HG02798 (cell line): ENCODE data around the gene CYB561.

Source experiments
- ATAC-seq: cut with Tn5 transposase; IDR thresholded peaks from one replicate; pipeline ENCODE4 v1.9.1; 2021; ENCODE audit warnings: mild to moderate bottlenecking; ENCODE audit not compliant: unreplicated experiment, poor library complexity

CYB561 gene, protein sequence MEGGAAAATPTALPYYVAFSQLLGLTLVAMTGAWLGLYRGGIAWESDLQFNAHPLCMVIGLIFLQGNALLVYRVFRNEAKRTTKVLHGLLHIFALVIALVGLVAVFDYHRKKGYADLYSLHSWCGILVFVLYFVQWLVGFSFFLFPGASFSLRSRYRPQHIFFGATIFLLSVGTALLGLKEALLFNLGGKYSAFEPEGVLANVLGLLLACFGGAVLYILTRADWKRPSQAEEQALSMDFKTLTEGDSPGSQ

DNA sequence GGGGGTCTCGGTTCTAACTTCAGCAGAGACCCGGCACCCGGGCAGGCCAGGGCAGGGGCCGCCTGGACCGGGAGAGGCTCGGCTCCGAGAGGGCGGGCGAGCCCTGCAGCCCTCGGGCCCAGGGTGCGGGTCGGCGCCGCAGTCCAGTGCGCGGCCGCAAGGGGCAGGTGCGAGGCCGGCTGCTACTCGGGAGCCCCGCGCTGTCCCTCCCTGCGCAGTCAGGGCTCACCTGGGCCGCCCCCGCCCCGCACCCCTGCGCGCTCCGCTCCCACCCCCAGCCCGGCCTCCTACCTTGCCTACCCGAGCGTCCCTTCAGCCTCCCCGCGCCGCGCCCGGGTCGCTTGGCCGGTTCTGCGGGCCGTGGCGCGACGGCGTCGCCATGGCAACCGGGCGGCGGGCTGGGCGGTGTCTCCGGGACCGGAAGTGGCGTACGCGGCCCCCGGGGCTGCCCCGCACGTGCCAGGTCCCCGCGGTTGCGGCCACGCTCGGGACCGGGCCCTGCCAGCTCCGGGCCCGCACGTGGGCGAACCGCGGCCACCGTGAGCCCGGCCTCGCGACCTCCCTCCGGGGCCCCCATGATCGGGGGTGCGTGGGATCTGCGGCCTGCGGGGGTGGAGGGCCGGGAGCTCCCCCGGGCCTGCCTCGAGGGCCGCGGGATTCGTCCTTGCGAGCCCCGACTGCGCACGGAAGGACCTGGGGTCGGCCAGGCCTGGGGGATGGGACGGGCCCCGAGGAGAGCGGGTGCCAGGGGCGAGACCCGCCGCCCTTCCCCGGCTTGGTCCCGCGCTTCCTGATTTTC lies at the start of gene CYB561:
Gene CYB561 (minus strand): TSS at position 353 of the 799 bp plus-strand sequence. CDS start 8,759 bp downstream, outside the sequence.
- peak; percentile 72 for ATAC-seq

DNA sequence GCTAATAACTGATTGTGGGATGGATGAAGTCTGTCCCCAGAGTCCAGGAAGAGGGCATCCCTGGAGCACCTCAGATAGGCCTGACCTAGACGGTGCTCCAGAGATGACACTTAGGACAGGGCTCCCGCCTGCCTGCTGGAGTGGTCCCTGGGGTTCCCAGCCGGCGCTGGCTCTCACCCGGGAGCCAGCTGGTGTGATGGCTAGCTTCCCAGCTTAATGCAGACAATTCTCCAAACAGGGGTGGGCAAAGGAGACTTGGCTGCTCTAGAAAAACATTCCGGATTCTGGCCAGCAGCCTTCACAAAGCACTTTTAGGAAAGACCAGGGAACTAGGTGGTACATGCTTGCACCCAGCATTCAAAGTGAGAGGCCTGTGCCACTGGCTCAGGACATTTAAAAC lies 49.4 kb upstream of the CYB561 start:
- no peak for ATAC-seq

DNA sequence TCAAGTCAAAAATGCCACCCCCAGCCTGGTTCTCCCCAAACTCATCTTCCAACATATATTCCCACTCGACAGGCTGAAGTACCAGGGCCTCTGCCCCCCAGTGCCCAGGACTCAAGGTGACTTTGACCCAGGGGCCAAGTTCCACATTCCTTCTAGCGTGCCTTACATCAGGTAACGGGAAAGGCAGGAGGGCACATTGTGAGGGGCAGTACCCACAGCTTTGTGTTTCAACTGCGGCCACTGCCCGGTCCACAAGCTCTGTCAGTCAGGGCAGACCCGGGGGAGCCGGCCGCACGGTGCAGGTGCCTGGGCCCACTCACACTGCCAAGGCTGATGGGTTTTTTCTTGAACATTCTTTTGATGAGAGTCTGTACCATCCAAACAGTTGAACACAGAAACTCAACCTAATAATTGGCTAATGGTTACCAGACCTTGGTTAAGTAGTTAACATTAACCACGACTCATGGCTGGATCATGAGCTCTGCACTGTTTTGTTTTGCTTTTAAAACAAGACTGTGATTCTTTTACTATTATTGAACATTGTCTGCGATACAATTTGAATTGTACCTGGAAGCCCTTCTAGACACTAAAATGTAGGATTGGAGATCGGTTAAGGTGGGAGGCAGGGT lies 48.3 kb upstream of the CYB561 start:
- ATAC-seq: no peak

DNA sequence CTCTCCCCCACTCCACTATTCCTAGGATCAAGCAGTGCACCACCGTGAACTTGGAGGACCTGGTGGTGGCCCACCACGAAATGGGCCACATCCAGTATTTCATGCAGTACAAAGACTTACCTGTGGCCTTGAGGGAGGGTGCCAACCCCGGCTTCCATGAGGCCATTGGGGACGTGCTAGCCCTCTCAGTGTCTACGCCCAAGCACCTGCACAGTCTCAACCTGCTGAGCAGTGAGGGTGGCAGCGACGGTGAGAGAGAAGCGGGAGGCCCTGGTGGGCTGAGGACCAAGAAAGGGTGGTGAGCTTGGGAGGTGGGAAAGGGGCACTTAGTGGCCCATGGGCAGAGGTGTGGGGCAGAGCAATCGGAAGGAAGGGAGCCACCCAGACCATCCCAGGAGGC lies 47.3 kb upstream of the CYB561 start:
- ATAC-seq: no peak

DNA sequence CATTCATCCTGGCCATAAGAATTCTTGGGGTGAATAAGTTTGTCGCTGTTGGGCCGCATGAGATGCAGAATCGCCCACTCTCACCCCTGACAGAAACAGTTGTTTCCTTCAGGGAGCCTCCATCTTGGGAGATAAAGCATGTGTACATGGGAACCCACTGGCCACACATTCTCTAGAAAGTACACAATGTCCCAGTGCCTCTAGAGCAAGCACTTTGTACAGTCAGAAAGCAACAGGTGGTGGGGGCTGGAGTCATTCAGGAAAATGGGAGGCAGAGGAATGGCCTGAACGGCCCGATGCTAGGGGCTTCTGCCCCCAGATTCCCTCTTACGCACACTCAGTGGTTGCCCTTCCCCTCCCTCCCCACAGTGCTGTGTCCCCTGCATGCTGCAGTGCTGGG lies 46.8 kb upstream of the CYB561 start:
- ATAC-seq: no peak

DNA sequence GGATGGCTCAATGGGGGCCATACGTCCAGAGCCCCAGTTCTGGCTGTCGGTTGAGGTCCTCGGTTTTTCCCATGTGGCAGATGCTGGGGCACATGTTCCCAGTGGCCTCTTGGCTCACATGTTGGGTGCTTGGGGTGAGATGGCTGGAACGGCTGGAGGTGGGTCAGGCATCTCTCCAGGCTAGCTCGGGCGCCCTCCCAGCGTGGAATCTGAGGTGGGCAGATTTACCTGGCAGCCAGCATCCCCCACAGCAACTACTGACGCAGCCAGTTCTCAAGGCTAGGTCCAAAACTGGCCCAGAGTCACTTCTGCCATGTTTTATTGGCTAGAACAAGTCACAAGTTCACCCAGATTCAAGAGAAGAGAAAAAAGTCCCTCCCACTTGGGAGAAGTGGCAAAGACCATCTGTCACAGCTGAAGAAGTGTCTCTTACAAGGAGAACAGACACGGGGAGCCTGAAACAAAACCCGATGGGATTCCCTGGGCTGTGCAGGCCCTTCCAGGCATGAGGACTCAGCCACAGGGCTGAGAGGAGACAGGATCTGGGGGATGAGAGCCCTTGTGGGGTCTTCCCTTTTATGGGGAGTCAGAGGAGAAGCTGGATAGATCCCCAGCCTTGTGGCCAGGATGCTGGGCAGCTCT lies 46.0 kb upstream of the CYB561 start:
- ATAC-seq: no peak

DNA sequence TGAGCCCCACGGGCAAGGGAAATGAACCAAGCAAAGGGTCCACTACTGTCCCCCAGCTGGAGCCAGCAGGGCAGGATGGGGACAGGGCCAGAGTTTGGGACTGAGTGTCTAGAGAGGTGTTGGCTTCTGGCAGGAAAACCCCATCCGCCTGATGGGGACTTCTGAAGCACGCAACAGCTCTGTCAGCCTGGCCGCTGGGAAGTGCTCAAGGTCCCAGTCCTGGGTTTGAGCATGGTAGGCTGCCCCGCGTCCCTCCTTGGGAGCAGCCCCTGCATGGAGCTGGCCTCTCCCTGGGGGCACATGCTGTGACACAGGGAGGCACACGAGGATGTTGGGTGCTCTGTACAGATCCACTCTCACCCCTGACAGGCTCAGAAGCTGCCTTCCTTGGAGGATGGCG lies 45.3 kb upstream of the CYB561 start:
- no peak for ATAC-seq

DNA sequence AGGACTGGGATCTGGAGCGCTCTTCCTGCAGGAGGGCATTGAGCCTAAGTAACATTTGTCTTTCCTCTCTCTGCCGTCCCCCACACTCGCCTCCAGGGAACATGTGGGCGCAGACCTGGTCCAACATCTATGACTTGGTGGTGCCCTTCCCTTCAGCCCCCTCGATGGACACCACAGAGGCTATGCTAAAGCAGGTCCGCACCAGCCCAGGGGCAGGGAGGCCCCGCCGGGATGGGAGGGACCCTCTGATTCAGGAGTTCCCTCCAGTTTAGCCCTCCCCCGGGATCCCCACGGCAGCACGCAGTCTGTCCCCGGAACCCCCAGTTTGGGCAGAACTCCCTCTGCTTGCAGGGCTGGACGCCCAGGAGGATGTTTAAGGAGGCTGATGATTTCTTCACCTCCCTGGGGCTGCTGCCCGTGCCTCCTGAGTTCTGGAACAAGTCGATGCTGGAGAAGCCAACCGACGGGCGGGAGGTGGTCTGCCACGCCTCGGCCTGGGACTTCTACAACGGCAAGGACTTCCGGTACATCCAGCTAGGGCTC lies 44.8 kb upstream of the CYB561 start:
- no peak for ATAC-seq

DNA sequence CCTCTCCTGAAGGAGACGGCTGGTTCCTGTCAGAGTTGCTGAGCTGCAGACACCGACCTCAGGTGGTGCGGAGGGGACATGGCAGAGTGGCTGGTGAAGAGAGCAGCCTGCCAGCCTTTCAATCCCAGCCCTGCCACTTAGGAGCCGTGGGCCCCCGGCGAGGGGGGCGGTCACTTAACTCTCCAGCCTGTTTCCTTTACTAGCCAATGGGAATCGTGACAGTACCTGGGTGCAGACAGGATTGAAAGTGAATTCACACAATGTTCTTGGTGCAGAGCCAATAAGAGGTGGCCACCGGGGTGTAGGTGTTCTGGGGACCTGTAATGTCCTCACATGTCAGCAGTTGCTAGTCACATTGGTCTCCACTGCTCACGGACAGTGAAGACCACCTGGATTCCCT lies 44.2 kb upstream of the CYB561 start:
- ATAC-seq: no peak

DNA sequence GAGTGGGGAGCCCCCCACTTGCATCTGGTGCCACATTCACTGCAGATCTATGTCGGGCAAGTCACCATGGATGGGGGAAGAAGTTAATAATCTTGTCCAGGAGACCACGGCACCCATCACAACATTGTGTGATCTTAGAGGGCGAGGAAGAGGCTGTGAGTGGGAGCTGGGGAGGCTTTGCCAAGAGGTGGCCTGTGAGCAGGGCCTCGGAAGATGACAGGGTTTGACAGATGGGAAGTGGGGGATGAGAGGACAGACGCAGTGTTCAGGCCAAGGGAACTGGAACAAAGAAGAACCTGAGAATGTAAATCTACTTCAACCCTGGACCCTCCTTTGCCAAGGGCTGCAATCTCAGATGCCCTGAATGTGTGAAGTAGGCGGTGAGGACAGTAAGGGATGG lies 43.2 kb upstream of the CYB561 start:
- no peak for ATAC-seq

DNA sequence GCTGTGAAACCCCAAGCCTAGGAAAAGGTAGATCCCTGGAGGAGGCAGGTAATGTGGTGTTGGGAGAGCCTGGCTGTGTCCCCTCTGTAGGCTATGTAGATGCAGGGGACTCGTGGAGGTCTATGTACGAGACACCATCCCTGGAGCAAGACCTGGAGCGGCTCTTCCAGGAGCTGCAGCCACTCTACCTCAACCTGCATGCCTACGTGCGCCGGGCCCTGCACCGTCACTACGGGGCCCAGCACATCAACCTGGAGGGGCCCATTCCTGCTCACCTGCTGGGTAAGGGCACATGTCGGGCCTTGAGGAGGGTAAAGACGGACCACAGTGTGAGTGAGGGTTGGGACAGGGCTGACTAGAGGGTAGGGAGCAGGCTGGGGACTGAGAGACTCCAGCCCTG lies 42.7 kb upstream of the CYB561 start:
- ATAC-seq: no peak

DNA sequence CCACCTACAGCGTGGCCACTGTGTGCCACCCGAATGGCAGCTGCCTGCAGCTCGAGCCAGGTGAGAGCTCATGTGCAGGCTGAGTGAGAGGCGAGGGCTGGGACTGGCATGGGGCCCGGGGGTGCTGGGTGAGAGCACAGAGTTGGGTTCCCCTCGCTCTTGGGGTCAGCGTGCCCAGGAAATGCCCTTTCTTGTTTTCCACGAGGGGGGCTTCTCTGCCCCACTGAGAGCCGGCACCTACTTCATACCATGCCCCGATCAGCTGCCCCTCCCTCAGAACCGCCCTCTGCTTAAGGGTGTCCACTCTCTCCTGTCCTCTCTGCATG lies 40.9 kb upstream of the CYB561 start:
- ATAC-seq: no peak

DNA sequence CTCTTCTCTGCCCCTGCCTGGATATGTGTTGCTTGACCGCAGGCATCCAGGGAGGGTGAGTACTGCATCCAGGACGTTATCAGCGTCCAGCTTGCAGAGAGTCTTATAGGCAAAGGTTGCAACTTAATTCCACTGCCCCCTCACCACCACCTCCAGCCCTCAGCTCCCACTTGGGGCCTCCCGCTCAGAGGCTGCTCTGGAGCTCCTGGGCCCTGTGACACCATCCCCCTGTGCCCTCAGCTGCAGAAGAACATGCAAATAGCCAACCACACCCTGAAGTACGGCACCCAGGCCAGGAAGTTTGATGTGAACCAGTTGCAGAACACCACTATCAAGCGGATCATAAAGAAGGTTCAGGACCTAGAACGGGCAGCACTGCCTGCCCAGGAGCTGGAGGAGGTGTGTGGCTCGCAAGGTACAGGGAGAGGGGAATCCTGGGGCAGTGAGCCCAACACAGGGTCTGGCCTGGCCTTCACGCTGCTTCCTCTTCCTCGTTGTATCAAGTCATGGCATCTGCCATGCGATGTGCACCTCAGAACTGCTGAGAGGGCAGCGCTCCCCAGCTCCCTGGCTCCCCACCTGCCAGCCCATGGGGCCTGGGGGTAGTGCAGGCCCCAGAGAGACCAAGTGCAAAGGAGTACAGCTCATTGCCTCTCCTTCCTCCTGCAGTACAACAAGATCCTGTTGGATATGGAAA lies 40.4 kb upstream of the CYB561 start:
- no peak for ATAC-seq

DNA sequence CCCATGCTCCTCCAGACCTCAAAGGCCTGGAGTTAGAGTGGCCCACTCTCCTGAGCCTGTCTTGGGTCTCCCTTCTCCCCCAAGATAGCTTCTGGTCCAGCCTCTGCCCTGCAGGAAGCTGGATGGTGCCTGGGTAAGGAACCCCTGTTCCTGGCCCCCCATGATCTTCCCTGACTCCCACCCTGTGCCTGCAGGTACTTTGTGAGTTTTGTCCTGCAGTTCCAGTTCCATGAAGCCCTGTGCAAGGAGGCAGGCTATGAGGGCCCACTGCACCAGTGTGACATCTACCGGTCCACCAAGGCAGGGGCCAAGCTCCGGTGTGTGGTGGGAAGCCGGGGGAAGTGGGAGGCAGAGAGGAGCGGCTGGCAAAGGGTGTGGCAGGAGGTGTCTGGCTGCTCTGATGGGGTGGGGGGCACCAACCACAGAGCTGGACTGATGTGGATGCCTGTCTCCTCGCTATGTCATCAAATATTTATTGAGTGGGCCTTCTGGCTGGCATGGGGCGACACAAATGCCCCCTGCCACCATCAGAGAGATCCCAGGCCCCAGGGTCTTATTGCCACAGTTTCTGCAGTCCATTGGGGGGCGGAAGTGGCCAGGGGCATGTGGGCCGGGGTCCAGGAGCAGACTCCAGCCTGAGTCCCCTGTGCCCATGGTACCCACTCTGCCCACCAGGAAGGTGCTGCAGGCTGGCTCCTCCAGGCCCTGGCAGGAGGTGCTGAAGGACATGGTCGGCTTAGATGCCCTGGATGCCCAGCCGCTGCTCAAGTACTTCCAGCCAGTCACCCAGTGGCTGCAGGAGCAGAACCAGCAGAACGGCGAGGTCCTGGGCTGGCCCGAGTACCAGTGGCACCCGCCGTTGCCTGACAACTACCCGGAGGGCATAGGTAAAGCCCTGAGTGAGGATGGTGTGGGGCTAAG lies 37.8 kb upstream of the CYB561 start:
- no peak for ATAC-seq

DNA sequence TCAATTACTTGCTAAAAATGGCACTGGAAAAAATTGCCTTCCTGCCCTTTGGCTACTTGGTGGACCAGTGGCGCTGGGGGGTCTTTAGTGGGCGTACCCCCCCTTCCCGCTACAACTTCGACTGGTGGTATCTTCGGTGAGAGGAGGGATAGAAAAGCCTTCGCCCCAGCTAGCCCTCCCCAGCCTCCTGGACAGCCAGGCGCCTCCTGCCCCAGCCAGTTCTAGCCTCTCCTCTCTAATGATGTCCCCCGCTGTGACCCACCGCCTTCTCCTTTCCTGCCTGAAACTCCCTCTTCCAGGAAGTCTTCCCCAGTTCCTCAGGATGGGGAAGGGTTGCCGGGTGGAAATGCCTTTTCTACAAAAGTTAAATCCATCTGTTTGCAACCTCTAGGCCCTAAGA lies 36.9 kb upstream of the CYB561 start:
- no peak for ATAC-seq

DNA sequence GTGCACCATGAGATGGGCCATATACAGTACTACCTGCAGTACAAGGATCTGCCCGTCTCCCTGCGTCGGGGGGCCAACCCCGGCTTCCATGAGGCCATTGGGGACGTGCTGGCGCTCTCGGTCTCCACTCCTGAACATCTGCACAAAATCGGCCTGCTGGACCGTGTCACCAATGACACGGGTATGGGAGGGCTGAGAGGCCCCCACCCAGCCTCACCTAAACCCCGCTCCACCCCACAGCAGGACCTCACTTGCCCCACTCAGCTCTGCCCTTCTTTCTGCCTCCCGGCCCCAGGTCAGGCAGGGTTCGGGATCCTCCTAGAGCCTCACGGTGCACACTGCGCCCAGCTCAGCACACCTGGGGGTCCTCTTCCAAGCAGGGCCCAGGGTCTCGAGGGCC lies 36.4 kb upstream of the CYB561 start:
- no peak for ATAC-seq

DNA sequence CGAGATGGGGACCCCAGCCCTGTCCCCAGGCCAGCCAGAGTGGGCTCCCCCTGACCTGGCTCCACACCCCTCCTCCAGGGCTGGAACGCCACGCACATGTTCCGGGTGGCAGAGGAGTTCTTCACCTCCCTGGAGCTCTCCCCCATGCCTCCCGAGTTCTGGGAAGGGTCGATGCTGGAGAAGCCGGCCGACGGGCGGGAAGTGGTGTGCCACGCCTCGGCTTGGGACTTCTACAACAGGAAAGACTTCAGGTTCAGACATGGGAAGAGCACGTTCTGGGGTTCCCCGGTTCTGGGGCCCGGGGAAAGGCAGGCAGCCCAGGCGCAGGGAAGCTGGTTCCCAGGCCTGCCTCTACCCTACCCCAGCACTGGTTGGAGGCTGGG lies 35.4 kb upstream of the CYB561 start:
- no peak for ATAC-seq

DNA sequence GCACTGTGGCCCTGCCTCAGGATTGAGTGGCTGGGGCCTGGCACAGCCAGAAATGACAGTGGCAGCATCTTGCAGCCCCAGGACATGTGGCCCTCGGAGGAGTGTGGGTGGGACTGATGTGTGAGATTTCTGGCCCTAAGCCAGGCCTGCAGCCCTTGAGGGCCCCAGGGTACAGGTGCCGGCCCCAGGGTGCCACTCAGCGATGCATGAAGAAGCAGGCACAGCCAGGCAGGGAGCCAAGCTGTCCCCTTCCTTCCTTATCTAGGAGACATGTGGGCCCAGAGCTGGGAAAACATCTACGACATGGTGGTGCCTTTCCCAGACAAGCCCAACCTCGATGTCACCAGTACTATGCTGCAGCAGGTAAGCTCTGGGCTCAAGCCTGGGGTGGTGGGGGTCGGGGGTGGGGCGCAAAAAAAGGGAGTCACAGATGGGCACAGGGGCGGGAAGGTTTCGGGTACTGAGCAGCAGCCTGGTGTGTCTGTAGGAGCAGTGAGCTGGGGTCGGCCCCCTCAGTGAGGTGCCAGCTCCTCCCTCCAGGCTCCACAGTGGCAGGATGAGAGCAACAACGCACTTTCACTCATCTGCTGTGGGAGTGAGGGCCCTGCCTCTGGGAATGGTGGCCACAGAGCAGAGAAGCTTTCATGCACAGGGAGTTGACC lies 34.9 kb upstream of the CYB561 start:
- ATAC-seq: no peak
